DMS 273 (cell line): ENCODE results near the gene TMEM135.

ENCODE experiments used
- DNase-seq: peaks from one replicate; lab custom pipeline; 2025; ENCODE audit not compliant: unreplicated experiment; lab: John Stamatoyannopoulos, UW

TMEM135 gene

DNA sequence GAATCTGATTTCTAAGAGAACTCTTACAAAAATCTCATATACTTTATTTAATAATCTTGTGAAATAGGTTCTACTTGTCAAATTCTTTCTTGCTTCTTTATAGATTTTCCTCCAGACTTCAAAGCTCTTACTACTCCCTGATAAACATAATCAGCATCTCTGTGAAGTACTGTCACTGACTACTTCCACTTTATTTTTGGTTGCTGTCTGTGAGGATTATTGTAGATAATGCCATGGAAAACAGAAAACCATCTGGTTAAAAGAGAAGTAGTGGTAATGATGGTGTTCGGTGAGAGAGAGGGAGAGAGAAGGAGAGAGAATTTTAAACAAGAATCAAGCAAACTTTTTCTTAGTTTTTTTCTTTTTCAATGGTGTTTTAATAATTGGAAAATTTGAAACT lies 152.3 kb downstream of the TMEM135 start:
- DNase-seq, result no peak

- DNase-seq, result no peak
Measured at GRCh38 chr11:87193756-87194470, 156.2 kb downstream of the TMEM135 start.

DNA sequence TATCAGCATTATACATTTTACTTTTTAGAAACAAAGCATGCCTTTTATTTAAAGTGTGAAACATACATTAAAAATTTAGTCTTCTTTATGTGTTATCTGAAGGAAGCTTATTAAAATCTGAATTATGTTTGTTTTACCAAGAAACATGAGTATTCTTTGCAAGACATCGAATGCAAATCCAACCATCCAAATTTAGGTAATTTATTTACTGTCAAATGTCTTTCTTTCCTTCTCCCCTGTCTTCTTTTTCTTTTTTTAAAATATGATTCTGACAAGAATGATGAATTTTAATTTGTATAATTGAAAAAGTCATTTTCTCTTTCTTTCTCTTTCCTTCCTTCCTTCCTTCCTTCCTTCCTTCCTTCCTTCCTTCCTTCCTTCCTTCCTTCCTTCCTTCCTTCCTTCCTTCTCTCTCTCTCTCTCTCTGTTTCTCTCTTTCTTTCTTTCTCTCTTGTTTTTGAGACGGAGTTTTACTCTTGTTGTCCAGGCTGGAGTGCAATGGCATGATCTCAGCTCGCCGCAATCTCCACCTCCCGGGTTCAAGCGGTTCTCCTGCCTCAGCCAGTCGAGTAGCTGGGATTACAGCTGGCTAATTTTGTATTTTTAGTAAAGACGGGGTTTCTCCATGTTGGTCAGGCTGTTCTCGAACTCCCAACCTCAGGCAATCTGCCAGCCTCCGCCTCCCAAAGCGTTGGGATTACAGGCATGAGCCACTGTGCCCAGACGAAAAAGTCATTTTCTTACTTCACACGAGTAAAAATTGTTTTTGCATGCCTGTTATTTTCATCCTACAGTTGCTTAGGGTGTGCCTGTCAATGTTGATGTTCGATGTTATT lies 157.5 kb downstream of the TMEM135 start:
- no peak for DNase-seq

GRCh38 chr11:87198266-87198881 lies 160.6 kb downstream of the TMEM135 start:
- no peak for DNase-seq

GRCh38 chr11:87201376-87201775 lies 163.6 kb downstream of the TMEM135 start:
- DNase-seq, result no peak

- DNase-seq, result no peak
Measured at GRCh38 chr11:87203907-87204602, 166.3 kb downstream of the TMEM135 start.

- no peak for DNase-seq
Measured at GRCh38 chr11:87212891-87213290, 175.2 kb downstream of the TMEM135 start.

DNA sequence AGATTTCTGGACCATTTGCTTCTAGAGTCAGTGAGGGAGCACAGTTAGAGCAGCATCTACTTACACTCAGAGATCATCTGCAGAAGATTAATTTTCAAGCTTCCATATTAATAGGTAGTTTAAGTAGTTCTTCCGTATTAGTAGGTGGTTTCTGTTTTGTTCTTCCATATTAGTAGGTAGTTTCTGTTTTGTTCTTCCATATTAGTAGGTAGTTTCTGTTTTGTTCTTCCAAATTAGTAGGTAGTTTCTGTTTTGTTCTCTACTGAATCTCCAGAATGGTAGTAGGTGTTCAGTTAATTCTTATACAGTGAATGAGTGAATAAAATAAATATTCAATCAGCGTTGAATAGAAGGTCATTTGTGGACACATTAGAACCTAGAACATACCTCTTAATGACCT lies 175.7 kb downstream of the TMEM135 start:
- DNase-seq, result no peak

- no peak for DNase-seq
Measured at GRCh38 chr11:87215236-87215635, 177.5 kb downstream of the TMEM135 start.

- DNase-seq, result no peak
Measured at GRCh38 chr11:87219266-87219665, 181.5 kb downstream of the TMEM135 start.

DNA sequence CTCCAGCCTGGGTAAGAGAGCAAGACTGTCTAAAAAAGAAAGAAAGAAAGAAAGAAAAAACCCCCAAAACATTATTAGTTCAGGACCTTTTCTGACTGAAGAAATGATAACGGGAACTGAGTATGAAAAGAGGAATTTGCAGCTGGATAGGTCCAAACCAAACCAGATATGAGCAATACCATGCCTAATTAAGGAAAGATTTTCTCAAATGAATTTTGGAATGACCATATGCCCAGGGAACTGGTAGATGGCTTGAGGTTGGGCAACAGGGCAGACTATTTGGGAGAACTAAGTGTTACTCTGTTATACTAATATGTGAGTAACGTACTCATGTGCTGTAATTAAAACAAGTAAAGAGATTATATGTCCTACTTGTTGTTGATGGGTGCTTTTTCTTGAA lies 186.1 kb downstream of the TMEM135 start:
- no peak for DNase-seq

GRCh38 chr11:87224486-87224885 lies 186.8 kb downstream of the TMEM135 start:
- DNase-seq, result no peak

DNA sequence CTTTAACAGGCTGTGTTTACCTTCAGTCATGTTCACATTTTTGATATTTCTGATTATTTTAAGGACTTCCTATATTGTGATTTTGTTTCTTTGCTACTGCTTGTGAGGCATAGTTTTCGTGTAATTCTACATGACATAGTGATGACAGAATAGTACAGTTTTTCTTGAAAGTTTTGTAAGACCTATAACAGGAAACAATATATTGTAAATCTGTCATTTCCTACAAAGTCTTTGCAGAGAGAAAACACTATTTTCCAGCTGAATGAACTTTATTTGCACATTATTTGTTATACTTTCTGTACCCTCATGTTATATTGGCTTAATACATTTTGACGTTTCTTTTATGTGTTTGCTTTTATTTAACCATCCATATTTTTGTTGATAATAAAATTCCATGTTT lies 191.1 kb downstream of the TMEM135 start:
- DNase-seq, result no peak

DNA sequence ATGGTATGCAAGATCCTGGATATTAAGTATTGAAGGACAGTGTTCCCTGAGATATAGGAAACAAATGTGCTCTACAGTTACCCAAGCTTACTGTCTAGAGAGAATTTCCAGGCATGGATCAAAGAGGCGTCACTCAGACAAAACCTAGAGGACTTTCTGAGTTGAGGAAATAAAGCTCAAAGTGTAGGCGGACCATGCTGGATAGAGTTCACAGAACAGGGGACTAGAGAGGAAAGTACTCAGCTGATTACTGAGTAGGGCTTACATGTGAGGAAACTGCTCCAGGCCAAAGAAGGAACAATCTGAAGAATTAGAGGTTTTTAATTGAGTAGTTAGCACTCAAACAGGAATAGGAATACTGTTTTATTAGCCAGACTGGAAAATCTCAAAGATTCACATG lies 193.3 kb downstream of the TMEM135 start:
- DNase-seq, result no peak

- no peak for DNase-seq
Measured at GRCh38 chr11:87232320-87232719, 194.6 kb downstream of the TMEM135 start.

GRCh38 chr11:87235366-87235765 lies 197.6 kb downstream of the TMEM135 start:
- DNase-seq, result no peak

- DNase-seq, result no peak
Measured at GRCh38 chr11:87236368-87236767, 198.6 kb downstream of the TMEM135 start.

GRCh38 chr11:87239001-87239400 lies 201.3 kb downstream of the TMEM135 start:
- DNase-seq, result no peak

GRCh38 chr11:87239531-87239930 lies 201.8 kb downstream of the TMEM135 start:
- no peak for DNase-seq

DNA sequence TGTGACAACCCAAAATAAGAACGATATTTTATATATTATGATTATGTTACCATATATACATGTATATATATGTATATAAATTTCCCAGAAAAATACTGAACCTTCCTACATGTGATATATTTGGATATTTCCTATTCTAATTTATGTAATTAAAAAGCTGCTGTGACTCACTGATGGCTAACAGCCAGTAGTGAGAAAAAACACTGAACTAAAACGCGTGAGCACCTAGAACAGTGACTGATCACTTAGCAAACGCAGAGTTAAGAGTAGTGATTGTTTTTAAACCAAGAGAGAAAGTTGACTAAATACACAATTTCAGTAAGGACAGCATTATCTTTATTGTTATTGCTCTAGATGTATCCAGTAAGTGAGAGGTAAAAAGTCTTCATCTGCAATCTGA lies 213.8 kb downstream of the TMEM135 start:
- no peak for DNase-seq

GRCh38 chr11:87252869-87253268 lies 215.1 kb downstream of the TMEM135 start:
- no peak for DNase-seq
